Activated CD4-positive, alpha-beta T cell treated with anti-CD3 and anti-CD28 coated beads for 1 hour (primary cell): ENCODE data around the gene PAPOLB.

Experiments
- DNase-seq: peaks from one replicate; pipeline ENCODE4 v3.0.0-alpha.2; 2020

PAPOLB gene

DNA sequence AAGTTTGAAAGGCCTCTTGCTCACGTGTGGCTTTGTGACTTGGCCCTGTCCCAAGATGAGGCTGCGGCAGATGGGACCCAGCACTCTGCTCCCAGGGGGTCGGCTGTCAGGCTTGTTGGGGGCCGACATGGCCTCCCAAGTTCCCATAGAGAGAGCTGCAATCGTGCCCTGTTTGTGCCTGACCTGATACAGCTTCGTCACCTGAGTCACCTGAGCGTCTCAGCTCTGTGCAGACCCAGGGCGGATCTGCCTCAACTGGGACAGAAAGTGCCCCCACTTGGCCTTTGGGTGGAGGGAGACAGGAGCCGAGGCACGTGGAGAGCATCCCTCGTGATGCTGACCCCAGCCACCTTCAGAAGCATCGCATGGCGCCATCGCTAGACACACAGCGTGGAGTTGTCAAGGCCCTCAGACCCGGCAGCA, 21.7 kb downstream of the PAPOLB start:
- DNase-seq = no peak

- DNase-seq = no peak
Measured at GRCh38 chr7:4838626-4839334, 23.1 kb downstream of the PAPOLB start.

- no peak for DNase-seq
Measured at GRCh38 chr7:4837803-4838625, 23.8 kb downstream of the PAPOLB start.

- DNase-seq = no peak
Measured at GRCh38 chr7:4837041-4837802, 24.6 kb downstream of the PAPOLB start.

DNA sequence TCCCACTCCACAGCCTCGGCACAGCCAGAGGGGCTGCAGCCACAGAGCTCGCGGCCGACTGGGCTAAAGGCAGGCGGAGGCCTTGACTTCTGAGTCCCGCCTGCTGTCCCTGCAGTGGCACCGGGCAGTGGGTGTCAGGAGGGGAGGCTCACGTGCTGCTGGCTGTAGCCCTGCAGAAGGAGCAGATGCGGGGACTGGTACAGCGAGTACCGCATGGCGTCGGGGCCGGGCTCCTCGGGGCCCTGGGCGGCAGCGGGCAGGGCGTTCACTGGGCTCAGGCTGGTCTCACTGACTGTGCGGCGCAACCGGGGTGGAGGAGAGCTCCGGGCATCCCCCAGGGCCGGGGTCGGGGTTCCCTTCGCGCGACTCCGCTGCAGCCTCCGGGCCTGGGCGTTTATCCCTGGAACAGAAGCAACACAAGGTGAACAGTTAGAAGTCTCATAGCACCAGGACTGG, 25.6 kb downstream of the PAPOLB start:
- no peak for DNase-seq

GRCh38 chr7:4835398-4836205, 26.2 kb downstream of the PAPOLB start:
- no peak for DNase-seq

DNA sequence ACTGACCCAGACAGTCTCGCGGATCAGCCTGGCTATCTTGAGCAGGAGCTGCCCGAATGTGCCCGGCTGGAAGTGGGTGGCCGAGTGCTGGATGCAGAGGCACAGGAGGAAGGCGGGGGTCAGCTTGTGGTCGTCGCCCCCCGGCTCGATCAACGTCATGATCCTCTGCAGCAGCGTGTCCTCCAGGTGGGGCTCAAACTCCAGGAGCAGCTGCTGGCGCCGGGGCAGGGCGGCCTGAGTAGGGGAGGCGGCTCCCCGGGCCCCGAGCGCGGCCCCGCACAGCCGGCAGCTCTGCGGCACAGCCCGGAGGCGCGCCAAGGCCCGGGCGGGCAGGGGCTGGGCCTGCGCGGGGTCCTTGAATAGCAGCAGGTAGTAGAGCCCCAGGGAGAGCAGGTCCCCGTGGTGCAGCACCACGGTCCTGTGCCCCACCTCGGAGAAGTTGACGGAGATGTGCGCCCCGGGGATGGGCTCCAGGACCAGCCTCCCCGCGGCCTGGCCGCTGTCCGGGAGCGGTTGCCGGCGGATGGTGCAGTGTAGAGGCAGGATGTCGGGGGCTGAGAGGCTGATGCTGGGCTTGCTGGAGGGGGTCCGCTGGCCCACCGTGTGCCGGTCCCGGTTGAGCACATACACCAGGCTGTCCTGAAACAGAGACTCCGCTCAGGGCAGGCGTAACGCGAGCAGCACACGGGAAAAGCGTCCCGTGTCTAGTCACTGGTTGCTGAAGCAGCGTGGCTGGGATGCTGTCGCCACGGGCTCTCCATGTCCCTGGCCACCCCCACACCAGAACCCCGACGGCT, 27.0 kb downstream of the PAPOLB start:
- no peak for DNase-seq

- no peak for DNase-seq
Measured at GRCh38 chr7:4833691-4834600, 27.9 kb downstream of the PAPOLB start.

- DNase-seq = no peak
Measured at GRCh38 chr7:4833176-4833575, 28.7 kb downstream of the PAPOLB start.

DNA sequence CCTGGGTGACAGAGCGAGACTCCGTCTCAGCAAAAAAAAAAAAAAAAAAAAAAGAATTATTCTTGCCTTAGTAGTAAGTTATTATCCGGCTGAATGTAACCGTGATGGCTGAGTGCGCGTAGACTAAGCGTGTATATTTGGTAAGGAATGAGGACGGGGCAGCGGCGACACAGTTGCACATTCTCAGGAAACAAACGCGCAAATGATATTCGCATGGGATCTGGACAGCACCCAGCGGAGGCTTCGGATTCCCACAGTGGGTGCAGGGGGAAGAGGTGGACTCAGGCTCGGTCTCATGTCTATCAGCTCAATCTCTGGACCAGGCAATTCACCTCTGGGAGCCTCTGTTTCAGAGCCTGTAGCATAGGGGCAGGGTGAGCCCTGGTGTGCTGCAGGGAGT, 29.1 kb downstream of the PAPOLB start:
- DNase-seq = no peak

DNA sequence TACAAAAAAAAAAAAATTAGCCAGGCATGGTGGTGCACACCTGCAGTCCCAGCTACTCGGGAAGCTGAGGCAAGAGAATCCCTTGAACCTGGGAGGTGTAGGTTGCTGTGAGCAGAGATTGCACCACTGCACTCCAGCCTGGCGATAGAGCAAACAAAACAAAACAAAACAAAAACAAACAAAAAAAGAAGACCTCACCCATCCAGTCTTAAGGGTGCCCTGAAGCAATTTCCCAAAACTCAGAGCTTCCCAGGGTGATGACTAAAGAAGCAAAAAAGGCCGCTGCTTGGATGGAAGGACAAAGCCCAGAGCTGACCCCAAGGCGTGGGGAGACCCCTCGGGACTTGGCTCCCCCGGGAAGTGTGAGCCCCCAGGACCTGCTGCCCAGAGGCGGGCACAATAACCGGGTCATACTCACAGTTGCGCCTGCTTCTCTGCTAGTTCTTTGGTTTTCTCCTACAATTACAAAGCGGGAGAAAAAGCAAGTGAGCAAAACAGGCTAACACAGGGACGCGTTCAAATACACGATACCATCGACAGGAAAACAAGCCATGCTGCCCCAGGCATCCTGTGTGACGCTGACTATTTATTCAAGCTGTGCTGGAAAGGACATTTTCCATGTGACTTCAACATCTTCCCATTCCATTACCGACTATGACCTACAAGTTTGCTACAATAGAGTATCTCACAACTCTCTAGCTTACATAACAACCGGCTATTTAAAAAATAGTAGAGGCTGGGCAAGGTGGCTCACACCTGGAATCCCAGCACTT, 29.9 kb downstream of the PAPOLB start:
- DNase-seq = no peak

DNA sequence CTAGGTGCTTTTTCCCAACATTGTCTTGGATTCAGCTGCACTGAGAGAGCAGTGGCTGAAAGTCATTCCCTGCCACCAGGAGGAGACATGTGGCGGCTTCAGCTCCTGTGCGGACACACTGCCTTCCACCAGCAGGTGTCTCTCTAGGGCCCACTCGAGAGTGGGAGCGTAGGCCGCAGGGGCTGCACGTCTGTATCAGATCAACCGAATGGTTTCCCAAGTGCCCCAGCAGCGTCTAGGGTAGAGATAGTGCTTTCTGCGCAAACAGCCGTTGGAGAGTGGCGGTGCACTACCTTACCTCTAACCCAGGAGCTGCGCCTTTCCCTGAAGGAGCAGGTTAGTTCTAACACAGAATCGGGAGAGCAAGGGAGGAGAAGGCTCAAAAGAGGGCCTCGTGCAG, 31.7 kb downstream of the PAPOLB start:
- peak; percentile 37 for DNase-seq

GRCh38 chr7:4828720-4829383, 33.0 kb downstream of the PAPOLB start:
- DNase-seq = no peak

DNA sequence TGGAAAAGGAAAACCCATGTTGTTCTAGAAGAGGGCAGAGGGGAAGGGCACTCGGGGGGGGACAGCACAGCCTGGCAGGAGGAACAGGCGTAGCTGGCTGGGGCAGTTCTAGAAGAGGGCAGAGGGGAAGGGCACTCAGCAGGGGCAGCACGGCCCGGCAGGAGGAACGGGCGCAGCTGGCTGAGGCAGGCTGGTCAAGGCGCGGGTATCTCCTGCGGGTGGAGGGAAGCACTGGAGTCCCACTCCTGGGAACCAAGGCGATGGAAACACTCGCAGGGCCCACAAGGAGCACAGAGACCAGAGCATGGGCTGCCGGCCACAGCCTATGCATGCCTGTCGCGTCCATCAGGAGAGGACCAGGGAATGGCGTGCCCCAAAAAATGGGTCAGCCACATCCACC, 36.7 kb downstream of the PAPOLB start:
- DNase-seq = no peak

DNA sequence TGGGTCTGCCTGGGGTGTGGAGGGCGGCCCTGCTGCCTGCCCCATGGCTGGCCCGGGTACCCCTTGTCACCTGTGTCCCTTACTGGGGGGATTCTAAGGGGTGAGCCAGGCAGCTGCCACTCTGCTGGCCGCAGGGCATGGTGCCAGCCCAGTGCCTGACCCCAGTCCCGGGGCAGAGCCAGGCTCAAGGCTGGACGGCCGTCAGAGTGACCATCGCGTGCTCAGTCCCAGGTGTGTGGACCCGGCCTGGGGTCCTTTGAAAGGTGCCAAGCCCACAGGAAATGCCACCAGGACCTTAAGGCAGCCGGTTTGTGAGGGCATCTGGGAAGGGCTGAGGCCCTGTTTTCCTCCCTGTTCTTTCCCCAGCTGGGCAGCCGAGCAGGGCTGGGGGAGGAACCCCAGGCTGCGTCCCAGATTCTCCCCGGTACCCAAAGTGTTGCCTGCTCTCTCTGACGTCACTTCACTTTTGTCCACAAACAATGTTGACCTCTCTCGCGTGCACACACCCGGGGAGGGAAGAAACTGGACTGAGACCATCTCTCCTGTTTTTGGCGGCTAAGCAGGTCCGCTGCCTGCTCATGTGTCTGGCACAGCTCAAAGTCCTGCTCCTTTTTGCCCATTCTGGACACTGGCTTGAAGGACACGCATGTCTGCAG, 37.6 kb downstream of the PAPOLB start:
- DNase-seq = no peak

GRCh38 chr7:4823441-4824119, 38.2 kb downstream of the PAPOLB start:
- DNase-seq = no peak

DNA sequence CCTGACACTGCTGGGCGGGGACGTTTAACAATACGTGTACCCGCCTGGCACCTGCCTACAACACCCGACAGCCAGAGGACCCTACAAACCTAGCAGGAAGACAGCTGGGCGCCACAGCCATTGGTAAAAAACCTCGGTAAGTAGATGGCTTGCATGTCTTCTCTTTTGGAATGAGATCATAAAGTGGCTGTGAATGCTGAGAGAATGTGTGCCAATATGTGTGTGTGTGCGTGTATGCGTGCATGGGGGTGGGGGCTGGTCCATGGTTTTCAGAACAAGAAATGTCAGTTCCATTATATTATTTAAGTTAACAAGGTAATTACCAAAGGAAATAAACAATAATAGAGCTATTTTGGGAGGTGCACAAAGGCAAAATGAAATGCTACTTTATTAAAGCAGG, 39.2 kb downstream of the PAPOLB start:
- no peak for DNase-seq

- DNase-seq = no peak
Measured at GRCh38 chr7:4820967-4821471, 40.8 kb downstream of the PAPOLB start.
